Muscle of back (tissue), 11 donors: ENCODE measurements around the gene DNAJB12. TPM values are rescaled to one million over a fixed set of nuclear protein-coding genes. Genes with fewer than 3 reads are reported as not detected.

Source experiments
- DNase-seq, 3 donors: peaks; one replicate each; pipeline versions ENCODE4 v3.0.0 to v3.0.0-alpha.2; 2013
- polyA plus RNA-seq, 10 donors: library from polyadenylated mRNA; unstranded; fragments of 120-200 nt; gene quantifications; one replicate each; pipeline ENCODE4 v1.2.1, GENCODE V29; 2013; ENCODE audit not compliant: insufficient read length in 10 of 10

Gene DNAJB12
- polyA plus RNA-seq, 10 donors = 20.0 to 22.1 (median 21.5) TPM

- DNase-seq = peak in 1 of 3 donors; percentile 17
These were observed 36.1 kb downstream of the DNAJB12 start for GRCh38 chr10:72318418-72319262.

DNA sequence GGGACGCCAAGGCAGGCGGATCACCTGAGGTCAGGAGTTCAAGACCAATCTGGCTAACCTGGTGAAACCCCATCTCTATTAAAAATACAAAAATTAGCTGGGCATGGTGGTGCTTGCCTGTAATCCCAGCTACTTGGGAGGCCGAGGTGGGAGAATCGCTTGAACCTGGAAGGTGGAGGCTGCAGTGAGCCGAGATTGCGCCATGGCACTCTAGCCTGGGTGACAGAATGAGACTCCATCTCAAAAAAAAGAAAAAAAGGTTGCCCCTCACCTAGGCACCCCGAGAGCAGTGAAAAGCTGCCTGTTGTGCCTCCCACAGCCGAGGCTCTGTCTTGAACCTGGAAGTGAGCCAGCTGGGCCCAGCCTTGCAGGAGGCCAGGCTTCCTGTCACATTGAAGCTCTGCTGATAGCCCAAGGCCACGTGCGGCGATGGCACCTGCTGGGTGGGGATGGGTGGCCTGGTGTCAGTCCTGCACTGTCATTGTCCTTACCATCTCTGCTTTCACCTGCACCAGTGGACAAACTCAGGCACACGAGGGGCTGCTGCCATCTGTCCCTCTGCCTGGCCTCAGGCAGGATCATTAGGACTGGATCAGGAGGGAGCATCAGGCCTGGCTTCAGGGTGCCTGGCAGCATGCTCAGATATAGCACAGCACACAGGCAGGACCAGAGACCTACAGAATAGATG is 37.8 kb downstream of the DNAJB12 start:
- peak in 1 of 3 donors; percentile 64 for DNase-seq

GRCh38 chr10:72316386-72316700 is 38.4 kb downstream of the DNAJB12 start:
- DNase-seq = peak in 1 of 3 donors; percentile 21

- DNase-seq = peak; percentile 82 to 92 (median 87)
These were observed 38.9 kb downstream of the DNAJB12 start for GRCh38 chr10:72315611-72316385.

GRCh38 chr10:72315054-72315453 is 39.7 kb downstream of the DNAJB12 start:
- DNase-seq = no peak

DNA sequence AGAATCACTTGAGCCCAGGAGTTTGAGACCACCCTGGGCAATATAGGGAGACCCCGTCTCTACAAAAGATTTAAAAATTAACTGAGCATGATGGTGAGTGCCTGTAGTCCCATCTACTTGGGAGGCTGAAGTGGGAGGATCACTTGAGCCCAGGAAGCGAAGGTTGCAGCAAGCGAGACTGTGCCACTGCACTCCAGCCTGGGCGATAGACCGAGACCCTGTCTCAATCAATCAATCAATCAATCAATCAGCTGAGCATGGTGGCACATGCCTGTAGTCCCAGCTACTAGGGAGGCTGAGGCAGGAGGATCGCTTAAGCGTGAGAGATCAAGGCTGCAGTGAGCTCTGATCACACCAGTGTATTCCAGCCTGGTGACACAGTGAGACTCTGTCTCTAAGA is 40.5 kb downstream of the DNAJB12 start:
- no peak for DNase-seq

DNA sequence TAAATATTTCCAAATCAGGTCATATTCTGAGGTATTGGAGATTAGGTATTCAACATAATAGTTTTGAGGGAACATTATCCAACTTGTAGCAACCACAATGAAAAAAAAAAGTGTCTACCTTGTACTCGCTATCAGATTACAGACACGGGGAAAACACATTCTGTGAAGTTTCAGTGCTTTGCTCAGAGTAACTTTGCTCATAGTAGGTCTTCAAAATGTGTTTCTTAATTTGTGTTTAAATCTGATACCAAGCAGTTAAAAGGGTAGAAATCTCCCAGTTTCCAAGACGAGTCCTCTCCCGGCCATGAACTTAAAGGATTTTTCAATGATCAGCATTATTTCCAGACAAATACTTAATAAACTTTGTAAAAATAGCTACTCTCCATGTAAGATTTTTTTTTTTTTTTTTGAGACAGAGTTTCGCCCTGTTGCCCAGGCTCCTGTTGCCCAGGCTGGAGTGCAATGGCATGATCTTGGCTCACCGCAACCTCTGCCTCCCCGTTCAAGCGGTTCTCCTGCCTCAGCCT is 41.8 kb downstream of the DNAJB12 start:
- DNase-seq = no peak

- no peak for DNase-seq
These were observed 43.1 kb downstream of the DNAJB12 start for GRCh38 chr10:72311667-72312066.

DNA sequence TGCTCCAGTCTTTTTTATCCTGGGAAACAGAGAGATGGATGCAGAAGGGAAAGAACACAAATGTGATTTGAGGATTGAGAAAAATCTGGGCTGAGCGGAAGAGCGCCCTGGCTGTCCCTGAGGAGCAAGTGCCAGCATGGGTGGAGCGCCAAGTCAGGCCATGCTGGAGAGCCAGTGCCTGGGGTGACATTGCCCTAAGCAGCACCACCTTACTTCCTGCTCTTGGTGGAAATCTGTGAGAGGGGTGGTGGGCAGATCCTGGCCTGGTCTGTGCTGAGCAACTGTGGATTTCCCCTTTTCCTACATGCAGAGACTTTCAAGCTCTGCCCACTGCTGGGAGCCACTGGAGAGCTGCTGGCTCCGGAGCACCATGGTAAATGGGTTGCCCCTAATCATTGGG is 44.1 kb downstream of the DNAJB12 start:
- DNase-seq = no peak

- DNase-seq = peak in 1 of 3 donors; percentile 38
These were observed 44.5 kb downstream of the DNAJB12 start for GRCh38 chr10:72310241-72310633.

DNA sequence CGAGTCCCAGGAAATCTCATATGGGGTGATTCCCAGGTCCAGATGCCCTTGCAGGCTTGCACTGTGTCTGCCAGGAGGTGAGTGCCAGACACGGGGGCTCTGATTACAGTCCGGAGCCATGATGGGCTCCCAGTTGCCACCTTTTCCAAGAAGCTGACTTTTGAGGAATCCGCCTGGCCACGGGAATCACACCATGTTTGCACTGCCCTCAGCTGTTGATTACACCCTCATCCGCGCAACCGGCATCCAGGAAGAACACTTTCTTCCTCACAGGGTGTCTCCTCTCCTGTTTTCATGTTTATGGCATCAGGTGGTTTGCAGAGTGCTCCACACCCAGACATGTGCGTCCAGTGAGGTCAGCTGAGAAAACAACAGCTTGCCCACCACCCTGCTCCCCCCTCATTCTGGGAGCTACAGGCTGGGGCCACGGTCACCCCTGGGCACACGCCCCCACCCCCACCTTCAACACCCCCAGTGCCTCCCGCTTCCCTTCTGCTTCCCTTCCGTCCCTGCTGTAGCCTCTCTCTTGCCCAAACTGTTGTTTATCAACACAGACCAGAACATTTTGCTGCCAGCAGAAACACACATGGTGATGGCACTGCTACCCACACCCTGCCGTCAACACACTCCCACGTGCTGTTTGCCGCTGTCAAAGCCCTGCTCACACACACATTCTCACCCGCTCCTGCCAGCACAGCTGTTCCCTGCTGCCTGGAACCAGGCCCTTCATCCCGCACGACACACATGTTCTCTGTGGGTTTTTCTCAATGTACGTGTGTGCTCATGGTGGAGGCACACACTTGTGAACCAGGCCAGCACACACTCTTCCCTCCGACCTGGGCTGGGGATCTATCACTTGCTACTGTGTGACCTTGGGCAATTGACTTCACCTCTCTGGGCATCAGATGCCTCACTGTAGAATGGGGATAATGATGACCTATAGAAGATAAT is 45.2 kb downstream of the DNAJB12 start:
- peak in 2 of 3 donors; percentile 67 to 82 for DNase-seq

GRCh38 chr10:72308320-72308987 is 46.3 kb downstream of the DNAJB12 start:
- DNase-seq = peak in 1 of 3 donors; percentile 45

DNA sequence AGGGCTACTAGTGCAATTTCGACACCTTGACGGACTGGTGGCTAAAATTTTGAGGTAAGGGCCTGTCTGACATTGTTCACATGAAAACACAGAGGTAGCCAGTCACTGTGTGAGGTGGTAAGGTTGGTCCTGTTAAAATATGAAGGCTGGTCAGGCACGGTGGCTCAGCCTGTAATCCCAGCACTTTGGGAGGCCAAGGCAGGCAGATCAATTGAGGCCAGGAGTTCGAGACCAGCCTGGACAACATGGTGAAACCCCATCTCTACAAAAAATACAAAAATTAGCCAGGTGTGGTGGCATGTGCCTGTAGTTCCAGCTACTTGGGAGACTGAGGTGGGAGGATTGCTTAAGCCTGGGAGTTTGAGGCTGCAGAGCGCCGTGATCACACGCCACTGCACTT is 47.0 kb downstream of the DNAJB12 start:
- DNase-seq = peak in 1 of 3 donors; percentile 0

- peak in 1 of 3 donors; percentile 9 for DNase-seq
These were observed 48.4 kb downstream of the DNAJB12 start for GRCh38 chr10:72306215-72306760.

GRCh38 chr10:72303424-72304128 is 51.1 kb downstream of the DNAJB12 start:
- no peak for DNase-seq

- DNase-seq = no peak
These were observed 55.9 kb downstream of the DNAJB12 start for GRCh38 chr10:72298592-72299519.

DNA sequence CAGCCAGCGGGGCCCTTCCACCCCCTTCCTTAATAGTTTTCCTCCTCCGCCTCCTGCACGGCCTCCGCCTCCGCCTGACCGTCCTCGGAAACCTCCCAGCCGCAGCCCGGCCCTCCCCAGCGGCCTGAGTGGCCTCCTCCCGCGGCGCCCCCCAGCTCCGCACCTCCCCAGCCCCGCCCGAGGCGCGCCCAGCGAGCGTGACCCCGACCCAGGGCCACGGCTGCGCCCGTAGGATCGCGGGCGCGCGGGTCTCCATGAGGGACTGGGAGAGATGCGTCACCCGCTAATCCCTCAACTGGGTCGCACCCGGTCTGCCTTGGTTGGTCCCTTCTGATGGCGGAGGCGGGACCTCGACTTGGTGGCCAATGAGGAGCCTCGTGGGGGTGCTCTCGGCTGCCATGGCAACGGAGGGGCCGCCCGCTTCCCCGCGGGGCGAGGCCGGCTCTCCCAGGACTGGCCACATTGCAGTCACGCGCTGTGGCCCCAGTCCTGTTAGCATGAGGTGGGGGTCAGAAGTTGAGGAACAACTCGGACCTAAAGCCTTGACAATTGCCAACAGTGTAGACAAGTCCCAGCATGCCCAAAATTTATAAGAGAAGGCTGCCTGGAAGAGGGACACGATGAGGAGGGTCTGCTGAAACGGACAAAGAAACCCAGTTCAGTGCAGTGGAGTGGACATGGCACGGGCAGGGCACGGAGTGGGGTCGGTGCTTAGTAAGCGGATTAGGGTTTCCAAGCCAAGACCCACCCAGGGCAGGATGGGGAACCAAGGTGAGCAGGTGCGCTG is 56.7 kb downstream of the DNAJB12 start:
- peak; percentile 95 to 98 (median 98) for DNase-seq
